ENCODE measurements around the gene DMAP1. TPM values are rescaled to one million over a fixed set of nuclear protein-coding genes. Genes with fewer than 3 reads are reported as not detected.

DMAP1 gene
- total and polyA plus RNA-seq, 2 donors from 2014 or later = 43.0 to 62.0 TPM

- H3K4me3 ChIP-seq (ENCODE audit: low read length in 3 of 3) = no peak overlapping the region
- H3K27me3 ChIP-seq (ENCODE audit: control insufficient read depth, insufficient read depth, low read length) = no peaks in the 10 kb centered on the region
- no peak for DNase-seq
- peaks cover 0 to 15% (median 0%) of the 10 kb centered on the region in 3 donors for H3K36me3 ChIP-seq (ENCODE audit: control insufficient read depth in 2 of 3, insufficient read depth in 3 of 3, low read length in 3 of 3)
- no peak overlapping the region for H3K27ac ChIP-seq (ENCODE audit: low read depth in 2 of 2, low read length in 2 of 2)
- no peak overlapping the region for H3K9ac ChIP-seq (ENCODE audit: low read length in 3 of 3)
- no peak for TF ChIP-seq CTCF (IDR thresholded peaks at IDR 0.05; ENCODE audit: borderline replicate concordance, extremely low read depth, insufficient read depth)
- no peaks in the 10 kb centered on the region for H3K9me3 ChIP-seq (ENCODE audit: control insufficient read depth in 2 of 3, insufficient read depth in 1 of 3, low read length in 3 of 3)
- no peak for FAIRE-seq
- H3K4me1 ChIP-seq (ENCODE audit: control insufficient read depth in 2 of 3, insufficient read depth in 2 of 3, low read depth in 1 of 3, low read length in 3 of 3) = peaks cover 0 to 7% (median 0%) of the 10 kb centered on the region in 3 donors
- intact Hi-C loops (cut with DNase I) = no loop called here
Measured at GRCh38 chr1:44233593-44233992, 20.3 kb downstream of the DMAP1 start.

GRCh38 chr1:44235808-44236207 is 22.5 kb downstream of the DMAP1 start:
- Histone ChIP-seq H3K4me1 (ENCODE audit: control insufficient read depth in 2 of 3, insufficient read depth in 2 of 3, low read depth in 1 of 3, low read length in 3 of 3) (peaks cover 0 to 27% (median 18%) of the 10 kb centered on the region in 3 donors), H3K9ac (ENCODE audit: low read length in 3 of 3) (no peak overlapping the region), H3K4me3 (ENCODE audit: low read length in 3 of 3) (no peak overlapping the region), H3K9me3 (ENCODE audit: control insufficient read depth in 2 of 3, insufficient read depth in 1 of 3, low read length in 3 of 3) (no peaks in the 10 kb centered on the region), H3K27ac (ENCODE audit: low read depth in 2 of 2, low read length in 2 of 2) (no peak overlapping the region), H3K27me3 (ENCODE audit: control insufficient read depth, insufficient read depth, low read length) (no peaks in the 10 kb centered on the region), H3K36me3 (ENCODE audit: control insufficient read depth in 2 of 3, insufficient read depth in 3 of 3, low read length in 3 of 3) (peaks cover 0 to 15% (median 0%) of the 10 kb centered on the region in 3 donors)
- intact Hi-C loops (cut with DNase I) = no loop called here
- FAIRE-seq (no peak), DNase-seq (no peak)
- no peak for TF ChIP-seq CTCF (IDR thresholded peaks at IDR 0.05; ENCODE audit: borderline replicate concordance, extremely low read depth, insufficient read depth)

GRCh38 chr1:44236490-44237272 is 23.4 kb downstream of the DMAP1 start:
- no peak for TF ChIP-seq CTCF (IDR thresholded peaks at IDR 0.05; ENCODE audit: borderline replicate concordance, extremely low read depth, insufficient read depth)
- Histone ChIP-seq H3K9ac (ENCODE audit: low read length in 3 of 3) (no peak overlapping the region), H3K27ac (ENCODE audit: low read depth in 2 of 2, low read length in 2 of 2) (no peak overlapping the region), H3K9me3 (ENCODE audit: control insufficient read depth in 2 of 3, insufficient read depth in 1 of 3, low read length in 3 of 3) (no peaks in the 10 kb centered on the region), H3K4me3 (ENCODE audit: low read length in 3 of 3) (no peak overlapping the region), H3K4me1 (ENCODE audit: control insufficient read depth in 2 of 3, insufficient read depth in 2 of 3, low read depth in 1 of 3, low read length in 3 of 3) (peaks cover 0 to 28% (median 18%) of the 10 kb centered on the region in 3 donors), H3K27me3 (ENCODE audit: control insufficient read depth, insufficient read depth, low read length) (no peaks in the 10 kb centered on the region), H3K36me3 (ENCODE audit: control insufficient read depth in 2 of 3, insufficient read depth in 3 of 3, low read length in 3 of 3) (peaks cover 0 to 12% (median 0%) of the 10 kb centered on the region in 3 donors)
- DNase-seq = no peak
- FAIRE-seq = no peak
- intact Hi-C loops (cut with DNase I) = no loop called here

Data from kidney (tissue), 14 donors.